SU-DHL-6 (cell line): Measurements from ENCODE around the gene FBXO10.

ENCODE experiments used
- H2AFZ ChIP-seq: fragments of 200-600 bp; sonication (generic); 2 replicates; pipeline ENCODE4 v1.6.1; 2014; ENCODE audit warnings: low read depth, mild to moderate bottlenecking, moderate library complexity, mixed read lengths, antibody characterized with exemption, low read length; ENCODE audit not compliant: severe bottlenecking
- H3F3A ChIP-seq: fragments of 200-600 bp; shearing (Covaris generic); 2 replicates; pipeline ENCODE4 v1.6.0; 2016; ENCODE audit warnings: antibody characterized with exemption, mild to moderate bottlenecking; ENCODE audit not compliant: insufficient read depth
- H3K27ac ChIP-seq: fragments of 200-600 bp; sonication (generic); 2 replicates; pipeline ENCODE4 v1.5.1; 2016; ENCODE audit warnings: low read depth, mild to moderate bottlenecking, low read length, moderate library complexity, mixed read lengths
- H3K27me3 ChIP-seq: fragments of 200-600 bp; sonication (generic), shearing (Covaris generic); 2 replicates; pipeline ENCODE4 v1.6.0; 2014; ENCODE audit warnings: mild to moderate bottlenecking, low read length
- H3K36me3 ChIP-seq: fragments of 200-600 bp; sonication (generic); 2 replicates; pipeline ENCODE4 v1.6.1; 2014; ENCODE audit warnings: mild to moderate bottlenecking, low read length, mixed read lengths
- H3K4me2 ChIP-seq: fragments of 300-600, 200-600 bp; shearing (Covaris generic), sonication (generic); 2 replicates; pipeline ENCODE4 v1.6.0; 2014; ENCODE audit warnings: low read length, low read depth, mild to moderate bottlenecking; ENCODE audit not compliant: poor library complexity, severe bottlenecking
- H3K4me3 ChIP-seq: fragments of 200-600 bp; sonication (generic); 2 replicates; pipeline ENCODE4 v1.5.1; 2014; ENCODE audit warnings: antibody characterized with exemption, low read length, mild to moderate bottlenecking, mixed read lengths; ENCODE audit not compliant: insufficient read depth, poor library complexity, severe bottlenecking
- H3K79me2 ChIP-seq: fragments of 200-600 bp; sonication (generic); 2 replicates; pipeline ENCODE4 v1.6.1; 2014; ENCODE audit warnings: mild to moderate bottlenecking, low read length, moderate library complexity; ENCODE audit not compliant: insufficient read depth
- H3K9ac ChIP-seq: fragments of 200-600 bp; sonication (generic); 2 replicates; pipeline ENCODE4 v1.7.0; 2014; ENCODE audit warnings: mild to moderate bottlenecking, low read length
- H3K9me2 ChIP-seq: fragments of 200-600 bp; sonication (generic); replicated peaks from 2 replicates; pipeline ENCODE4 v1.6.1; 2014; ENCODE audit warnings: low read length; ENCODE audit not compliant: insufficient read depth
- H3K9me3 ChIP-seq: fragments of 200-600 bp; sonication (generic); 2 replicates; pipeline ENCODE4 v1.6.1; 2014; ENCODE audit warnings: low read length, mixed read lengths; ENCODE audit not compliant: insufficient read depth
- H4K20me1 ChIP-seq: fragments of 200-600 bp; sonication (generic); 2 replicates; pipeline ENCODE4 v1.6.1; 2014; ENCODE audit warnings: low read depth, mild to moderate bottlenecking, antibody characterized with exemption, low read length, moderate library complexity, mixed read lengths
- CTCF ChIP-seq: fragments of 200-600 bp; sonication (generic); IDR thresholded peaks from one replicate; pipeline ENCODE4 v1.5.1; 2017; ENCODE audit warnings: antibody characterized with exemption, mild to moderate bottlenecking, low read length, moderate library complexity; ENCODE audit not compliant: insufficient read depth, poor library complexity, severe bottlenecking
- EZH2phosphoT487 ChIP-seq: fragments of 200-600 bp; sonication (generic), shearing (Covaris generic); conservative IDR thresholded peaks from 2 replicates; pipeline ENCODE4 v1.6.1; 2018; ENCODE audit warnings: mild to moderate bottlenecking, antibody characterized with exemption, low read length, moderate library complexity, mixed read lengths

The FBXO10 gene

GRCh38 chr9:37540634-37541033 is 35.5 kb downstream of the FBXO10 start:
- no peaks in the 10 kb centered on the region for H4K20me1 ChIP-seq
- H3F3A ChIP-seq = no peaks in the 10 kb centered on the region
- no peaks in the 10 kb centered on the region for H3K27me3 ChIP-seq
- TF ChIP-seq EZH2phosphoT487 (no peak), CTCF (no peak)
- H3K36me3 ChIP-seq = peaks cover 4% of the 10 kb centered on the region; the same call in 1 of the 2 replicates
- H3K9me2 ChIP-seq = no peaks in the 10 kb centered on the region
- H3K4me2 ChIP-seq = no peak overlapping the region
- no peak overlapping the region for H3K9ac ChIP-seq
- H2AFZ ChIP-seq = no peak overlapping the region
- no peak overlapping the region for H3K27ac ChIP-seq
- H3K79me2 ChIP-seq = no peaks in the 10 kb centered on the region
- no peaks in the 10 kb centered on the region for H3K9me3 ChIP-seq
- no peak overlapping the region for H3K4me3 ChIP-seq

- H3K9ac ChIP-seq = no peak overlapping the region
- H3K4me2 ChIP-seq = no peak overlapping the region
- no peaks in the 10 kb centered on the region for H3F3A ChIP-seq
- no peak overlapping the region for H3K27ac ChIP-seq
- TF ChIP-seq CTCF (no peak), EZH2phosphoT487 (no peak)
- H3K9me3 ChIP-seq = no peaks in the 10 kb centered on the region
- H2AFZ ChIP-seq = no peak overlapping the region
- no peaks in the 10 kb centered on the region for H3K27me3 ChIP-seq
- H3K9me2 ChIP-seq = no peaks in the 10 kb centered on the region
- peaks cover 4% of the 10 kb centered on the region; the same call in 1 of the 2 replicates for H3K36me3 ChIP-seq
- no peak overlapping the region for H3K4me3 ChIP-seq
- no peaks in the 10 kb centered on the region for H4K20me1 ChIP-seq
- no peaks in the 10 kb centered on the region for H3K79me2 ChIP-seq
These were observed 36.5 kb downstream of the FBXO10 start for GRCh38 chr9:37539634-37540033.

GRCh38 chr9:37538099-37538498 is 38.1 kb downstream of the FBXO10 start:
- no peaks in the 10 kb centered on the region for H3K9me2 ChIP-seq
- no peaks in the 10 kb centered on the region for H3F3A ChIP-seq
- no peak overlapping the region for H3K27ac ChIP-seq
- no peak overlapping the region for H3K4me2 ChIP-seq
- TF ChIP-seq CTCF (no peak), EZH2phosphoT487 (no peak)
- no peak overlapping the region for H3K4me3 ChIP-seq
- no peaks in the 10 kb centered on the region for H3K79me2 ChIP-seq
- no peaks in the 10 kb centered on the region for H3K27me3 ChIP-seq
- H4K20me1 ChIP-seq = no peaks in the 10 kb centered on the region
- peaks cover 4% of the 10 kb centered on the region; the same call in 1 of the 2 replicates for H3K36me3 ChIP-seq
- H2AFZ ChIP-seq = no peak overlapping the region
- no peak overlapping the region for H3K9ac ChIP-seq
- no peaks in the 10 kb centered on the region for H3K9me3 ChIP-seq
